AG04449 (cell line): ENCODE measurements around the gene CENPP.

Source experiments
- CTCF ChIA-PET: fragments of 350-600 bp; formaldehyde crosslinking; extraction: SDS; loops from one replicate; lab custom pipeline; 2021; ENCODE audit warnings: antibody characterized with exemption; lab: Yijun Ruan, JAX
- POLR2A ChIA-PET: fragments of 400-600, 350-600 bp; formaldehyde crosslinking; extraction: SDS; loops from one replicate; lab custom pipeline; 2020; ENCODE audit warnings: antibody characterized with exemption, inconsistent platforms; lab: Yijun Ruan, JAX
- DNase-seq: peaks from one replicate; pipeline ENCODE4 v3.0.0-alpha.2; 2010; ENCODE audit warnings: low read depth, low spot score
- H3K4me3 ChIP-seq: 2 replicates; pipeline ENCODE4 v1.5.1; 2011; ENCODE audit warnings: low read depth, mild to moderate bottlenecking, control low read depth, low read length
- TF ChIP-seq, protein P1 (sequence below): IDR thresholded peaks from one replicate; pipeline ENCODE4 v1.5.1; 2011; ENCODE audit warnings: mild to moderate bottlenecking, moderate library complexity, low read length, control low read depth, inconsistent platforms; ENCODE audit not compliant: insufficient read depth; ENCODE audit errors: missing control alignments

The CENPP gene

DNA sequence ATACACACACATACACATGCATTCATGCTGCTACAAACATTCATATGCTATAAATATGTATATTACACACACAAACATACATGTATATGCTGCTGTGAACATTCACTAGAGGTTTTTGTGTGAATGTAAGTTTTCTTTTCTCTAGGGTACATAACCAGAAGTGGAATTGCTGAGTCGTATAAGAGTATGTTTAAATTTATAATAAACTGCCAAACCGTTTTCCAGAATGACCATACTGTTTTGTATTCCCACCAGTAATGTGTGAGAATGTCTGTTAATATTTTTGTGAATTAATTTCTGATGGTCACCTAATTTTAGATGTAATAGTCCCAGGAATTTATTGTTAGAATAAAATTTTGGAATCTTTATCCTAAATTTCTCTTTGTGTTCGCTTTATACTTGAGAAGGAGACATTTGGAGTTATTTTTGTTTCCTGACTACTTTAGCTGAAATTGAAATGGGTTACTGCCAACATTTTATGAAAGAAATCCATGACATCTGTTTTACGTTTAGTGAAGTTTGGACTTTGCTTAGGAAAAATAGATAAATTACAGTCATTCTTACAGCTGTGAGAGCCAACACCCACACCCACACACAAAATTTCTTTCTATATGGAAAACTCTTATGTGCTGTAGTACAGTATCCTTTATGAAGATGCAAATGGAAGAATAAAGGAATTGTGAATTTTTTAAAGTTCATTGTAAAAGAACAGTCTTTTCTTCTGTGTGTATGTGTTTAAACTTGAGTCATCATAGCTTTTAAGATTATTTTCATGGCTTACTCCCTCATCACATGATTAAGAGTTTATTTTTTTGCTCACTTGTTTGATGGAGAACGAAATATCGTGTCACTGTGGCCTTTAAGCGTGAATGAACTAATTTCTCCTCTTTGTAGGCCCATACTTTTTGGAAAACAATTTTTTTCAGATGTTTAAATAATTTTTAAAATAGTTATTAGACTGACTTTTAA, 24.3 kb downstream of the CENPP start:
- ChIA-PET CTCF (interaction anchor here (0.8 to 2.0 kb wide), 5 partner anchors 18 to 285 kb away, joined by 3 to 4 read pairs (median 3); partner anchors contain the start of genes CENPP and NOL8), POLR2A (no interaction called here)

DNA sequence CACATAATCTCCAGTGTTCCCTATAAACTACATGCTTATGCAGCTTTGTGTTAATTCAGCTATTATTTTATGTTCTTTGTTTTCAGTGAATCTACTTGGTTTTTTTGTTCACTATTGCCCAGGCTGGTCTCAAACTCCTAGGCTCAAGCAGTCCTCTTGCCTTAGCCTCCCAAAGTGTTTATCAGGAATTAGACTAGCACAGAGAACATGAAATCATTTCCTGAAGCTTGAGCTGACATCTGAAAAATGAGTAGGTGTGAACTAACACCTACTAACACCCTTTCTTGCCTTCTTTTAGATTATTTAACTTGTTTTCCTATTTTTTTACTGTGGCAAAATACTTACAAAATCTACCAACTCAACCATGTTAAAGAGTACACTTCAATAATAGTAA, 25.0 kb downstream of the CENPP start:
- DNase-seq: no peak
- ChIA-PET POLR2A (no interaction called here), CTCF (interaction anchor here (0.8 to 2.0 kb wide), 5 partner anchors 10 to 284 kb away, joined by 3 to 4 read pairs (median 3); partner anchors contain the start of genes CENPP and NOL8)
- TF ChIP-seq, protein P1, sequence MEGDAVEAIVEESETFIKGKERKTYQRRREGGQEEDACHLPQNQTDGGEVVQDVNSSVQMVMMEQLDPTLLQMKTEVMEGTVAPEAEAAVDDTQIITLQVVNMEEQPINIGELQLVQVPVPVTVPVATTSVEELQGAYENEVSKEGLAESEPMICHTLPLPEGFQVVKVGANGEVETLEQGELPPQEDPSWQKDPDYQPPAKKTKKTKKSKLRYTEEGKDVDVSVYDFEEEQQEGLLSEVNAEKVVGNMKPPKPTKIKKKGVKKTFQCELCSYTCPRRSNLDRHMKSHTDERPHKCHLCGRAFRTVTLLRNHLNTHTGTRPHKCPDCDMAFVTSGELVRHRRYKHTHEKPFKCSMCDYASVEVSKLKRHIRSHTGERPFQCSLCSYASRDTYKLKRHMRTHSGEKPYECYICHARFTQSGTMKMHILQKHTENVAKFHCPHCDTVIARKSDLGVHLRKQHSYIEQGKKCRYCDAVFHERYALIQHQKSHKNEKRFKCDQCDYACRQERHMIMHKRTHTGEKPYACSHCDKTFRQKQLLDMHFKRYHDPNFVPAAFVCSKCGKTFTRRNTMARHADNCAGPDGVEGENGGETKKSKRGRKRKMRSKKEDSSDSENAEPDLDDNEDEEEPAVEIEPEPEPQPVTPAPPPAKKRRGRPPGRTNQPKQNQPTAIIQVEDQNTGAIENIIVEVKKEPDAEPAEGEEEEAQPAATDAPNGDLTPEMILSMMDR: no peak
- no peak overlapping the region for H3K4me3 ChIP-seq

More for the DNA sequence above, 24.3 kb downstream of the CENPP start:
- no peak overlapping the region for H3K4me3 ChIP-seq
- DNase-seq: peak; percentile 21
- TF ChIP-seq, protein P1: no peak

DNA sequence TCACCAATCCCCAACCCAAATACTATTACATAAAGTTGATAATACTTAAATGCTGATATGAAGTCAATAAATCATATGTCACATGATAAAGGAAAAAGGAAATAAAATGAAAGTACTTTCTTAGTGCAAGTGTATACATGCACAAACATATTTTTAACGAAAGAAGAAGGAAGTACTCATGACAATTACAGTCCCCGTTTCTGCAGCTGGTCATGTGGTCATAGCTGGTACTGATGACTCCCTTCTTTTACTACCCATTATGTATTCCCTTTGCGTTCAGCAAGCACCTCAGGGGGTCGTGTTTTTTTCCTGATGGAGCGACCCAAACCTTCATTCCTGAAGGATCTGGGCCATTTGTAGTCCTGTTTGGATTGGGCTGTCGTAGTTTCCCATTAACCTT, 27.3 kb downstream of the CENPP start:
- ChIA-PET CTCF (no interaction called here), POLR2A (no interaction called here)
- TF ChIP-seq, protein P1: no peak
- DNase-seq: no peak
- H3K4me3 ChIP-seq: no peak overlapping the region

DNA sequence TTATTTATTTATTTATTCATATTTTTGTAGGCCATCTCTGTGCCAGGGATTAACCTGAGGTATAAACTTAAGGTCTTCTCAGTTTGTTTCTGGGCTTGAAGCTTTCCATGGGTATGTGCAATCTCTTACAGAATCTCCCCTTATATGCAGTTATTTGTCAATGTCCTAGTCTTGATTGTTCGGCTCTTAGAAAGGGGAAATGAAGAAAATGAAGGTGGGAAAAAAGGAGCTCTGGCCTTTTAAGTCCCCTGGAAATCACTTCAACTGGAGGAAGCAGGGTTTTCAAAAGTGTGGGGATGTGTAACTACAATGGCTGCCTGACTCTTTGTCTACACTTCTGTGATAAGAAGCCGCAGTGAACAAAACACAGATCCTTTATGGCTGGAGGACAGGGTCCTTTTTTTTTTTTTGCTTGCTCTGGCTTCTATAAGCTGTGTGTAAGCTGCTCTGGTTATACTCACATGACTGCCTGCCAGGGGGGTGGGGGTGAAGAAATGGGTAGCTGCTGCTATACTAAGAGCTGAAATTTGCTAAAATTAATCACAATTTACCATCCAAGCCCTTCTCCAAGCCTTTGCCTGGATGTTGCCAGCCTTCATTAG, 33.7 kb downstream of the CENPP start:
- TF ChIP-seq, protein P1: no peak
- POLR2A ChIA-PET: no interaction called here
- no peak overlapping the region for H3K4me3 ChIP-seq
- CTCF ChIA-PET: no interaction called here
- DNase-seq: no peak

DNA sequence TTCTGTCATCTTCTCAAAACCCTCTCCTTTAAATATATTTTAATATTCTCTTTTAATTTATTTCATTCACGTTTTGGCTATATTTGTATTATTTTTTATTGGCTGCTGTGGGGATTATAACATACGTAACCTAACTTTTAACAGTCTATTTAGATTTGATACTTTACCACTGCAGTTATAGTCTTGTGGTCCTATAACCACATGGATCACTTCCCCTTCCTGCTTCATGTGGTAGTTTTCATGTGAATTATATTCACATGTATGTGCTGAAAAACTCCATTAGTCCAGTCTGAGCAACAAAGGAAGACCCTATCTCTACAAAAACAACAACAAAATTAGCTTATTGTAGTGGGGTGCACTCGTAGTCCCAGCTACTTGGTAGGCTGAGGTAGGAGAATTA, 34.3 kb downstream of the CENPP start:
- H3K4me3 ChIP-seq: no peak overlapping the region
- TF ChIP-seq, protein P1: no peak
- DNase-seq: no peak
- CTCF ChIA-PET: interaction anchor here (1.2 kb wide), 1 partner anchor 9 kb away, joined by 3 read pairs; no protein-coding TSS in a partner anchor
- POLR2A ChIA-PET: no interaction called here

DNA sequence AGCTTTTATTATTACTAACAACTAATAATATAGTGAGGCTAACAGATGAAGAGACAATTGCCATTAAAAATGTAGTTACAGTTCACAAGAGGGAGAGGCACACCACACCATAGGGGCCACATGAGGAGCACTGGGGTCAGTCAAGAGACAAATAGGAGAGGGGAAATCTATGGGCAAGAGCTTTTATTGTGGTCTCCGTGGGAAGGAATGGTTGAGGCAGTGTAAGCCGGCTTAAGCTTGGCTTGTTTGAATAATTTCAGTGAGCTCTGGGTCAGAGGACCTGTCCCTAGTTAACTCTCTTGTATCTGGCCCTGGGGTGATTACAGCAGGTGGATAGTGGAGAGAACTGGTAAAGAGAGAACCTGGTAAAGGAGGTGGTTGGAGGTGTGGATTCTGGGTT, 43.3 kb downstream of the CENPP start:
- TF ChIP-seq, protein P1: no peak
- H3K4me3 ChIP-seq: no peak overlapping the region
- ChIA-PET POLR2A (interaction anchor here (0.6 kb wide), 1 partner anchor 156 kb away, joined by 3 read pairs; no protein-coding TSS in a partner anchor), CTCF (interaction anchor here (1.2 kb wide), 2 partner anchors 8 to 40 kb away, joined by 3 to 4 read pairs; no protein-coding TSS in a partner anchor)
- DNase-seq: no peak
